Uterus (tissue), 2 donors: ENCODE results near the gene UPK1A.

Source experiments
- CTCF ChIP-seq, 4 experiments: fragments of 200-600 bp in 2 of 4; fragments of 450-650 bp in 2 of 4; sonication (generic) in 2 of 4; IDR thresholded peaks; one replicate each; pipeline ENCODE4 v1.5.1; 2016 to 2019; ENCODE audit warnings: antibody characterized with exemption in 4 of 4, mild to moderate bottlenecking in 2 of 4, moderate library complexity in 1 of 4
- POLR2A ChIP-seq, 2 donors: fragments of 450-650 bp; IDR thresholded peaks; one replicate each; pipeline ENCODE4 v1.6.1; 2016; ENCODE audit warnings: antibody characterized with exemption in 2 of 2, mild to moderate bottlenecking in 1 of 2, moderate library complexity in 1 of 2

- TF ChIP-seq CTCF (IDR thresholded peaks at IDR 0.05), result no peak
- no peak for TF ChIP-seq POLR2A (IDR thresholded peaks at IDR 0.05)
Measured at GRCh38 chr19:35712567-35713505, 46.5 kb downstream of the UPK1A start.
